HFF-Myc (cell line): Measurements from ENCODE around the gene HAAO.
A peak's percentile ranks its signal among the peaks of the same experiment; 100 is the strongest.

Experiments used
- DNase-seq: peaks from one replicate; pipeline ENCODE4 v3.0.0-alpha.2; 2011; ENCODE audit warnings: low read depth; ENCODE audit errors: extremely low read depth
- H3K4me3 ChIP-seq: replicated peaks from 2 replicates; pipeline ENCODE4 v1.5.1; 2011; ENCODE audit warnings: low read depth, mild to moderate bottlenecking, control low read depth, low read length
- TF ChIP-seq, protein P1 (sequence below): IDR thresholded peaks from 2 replicates; pipeline ENCODE4 v1.5.1; 2012; ENCODE audit warnings: mild to moderate bottlenecking, low read depth, low read length, control low read depth; ENCODE audit errors: missing control alignments

Gene HAAO

GRCh38 chr2:42781181-42781580 is 11.2 kb downstream of the HAAO start:
- TF ChIP-seq, protein P1, sequence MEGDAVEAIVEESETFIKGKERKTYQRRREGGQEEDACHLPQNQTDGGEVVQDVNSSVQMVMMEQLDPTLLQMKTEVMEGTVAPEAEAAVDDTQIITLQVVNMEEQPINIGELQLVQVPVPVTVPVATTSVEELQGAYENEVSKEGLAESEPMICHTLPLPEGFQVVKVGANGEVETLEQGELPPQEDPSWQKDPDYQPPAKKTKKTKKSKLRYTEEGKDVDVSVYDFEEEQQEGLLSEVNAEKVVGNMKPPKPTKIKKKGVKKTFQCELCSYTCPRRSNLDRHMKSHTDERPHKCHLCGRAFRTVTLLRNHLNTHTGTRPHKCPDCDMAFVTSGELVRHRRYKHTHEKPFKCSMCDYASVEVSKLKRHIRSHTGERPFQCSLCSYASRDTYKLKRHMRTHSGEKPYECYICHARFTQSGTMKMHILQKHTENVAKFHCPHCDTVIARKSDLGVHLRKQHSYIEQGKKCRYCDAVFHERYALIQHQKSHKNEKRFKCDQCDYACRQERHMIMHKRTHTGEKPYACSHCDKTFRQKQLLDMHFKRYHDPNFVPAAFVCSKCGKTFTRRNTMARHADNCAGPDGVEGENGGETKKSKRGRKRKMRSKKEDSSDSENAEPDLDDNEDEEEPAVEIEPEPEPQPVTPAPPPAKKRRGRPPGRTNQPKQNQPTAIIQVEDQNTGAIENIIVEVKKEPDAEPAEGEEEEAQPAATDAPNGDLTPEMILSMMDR = no peak
- no peak overlapping the region for H3K4me3 ChIP-seq
- no peak for DNase-seq

- H3K4me3 ChIP-seq = no peak overlapping the region
- no peak for DNase-seq
- TF ChIP-seq, protein P1 = no peak
These were observed 14.2 kb downstream of the HAAO start for GRCh38 chr2:42777883-42778805.

- H3K4me3 ChIP-seq = no peak overlapping the region
- DNase-seq = no peak
- TF ChIP-seq, protein P1 = no peak
These were observed 16.6 kb downstream of the HAAO start for GRCh38 chr2:42775810-42776209.

GRCh38 chr2:42775186-42775585 is 17.2 kb downstream of the HAAO start:
- DNase-seq = no peak
- TF ChIP-seq, protein P1 = no peak
- no peak overlapping the region for H3K4me3 ChIP-seq

- TF ChIP-seq, protein P1 = no peak
- DNase-seq = no peak
- no peak overlapping the region for H3K4me3 ChIP-seq
These were observed 20.7 kb downstream of the HAAO start for GRCh38 chr2:42771546-42772153.

- no peak overlapping the region for H3K4me3 ChIP-seq
- no peak for DNase-seq
- TF ChIP-seq, protein P1 = peak; percentile 48
These were observed 21.9 kb downstream of the HAAO start for GRCh38 chr2:42770288-42771131.
